ENCODE data around the gene BTG2.
"Not testable (repeated sequence)": the region's sequence is repeated elsewhere in the genome, so short reads cannot be mapped to it uniquely, and the experiment has no call there.

The BTG2 gene

GRCh38 chr1:203304919-203305808 lies at the start of gene BTG2:
Gene BTG2 (plus strand): TSS chr1:203305519. CDS start chr1:203305607, 88 bp downstream.
- peak; percentile 92 to 99 for DNase-seq

GRCh38 chr1:203256636-203257035 lies 48.7 kb upstream of the BTG2 start:
- DNase-seq = not testable (repeated sequence)

GRCh38 chr1:203263496-203263895 lies 41.8 kb upstream of the BTG2 start:
- no peak for DNase-seq

GRCh38 chr1:203264052-203264501 lies 41.2 kb upstream of the BTG2 start:
- DNase-seq = no peak

GRCh38 chr1:203265541-203265940 lies 39.8 kb upstream of the BTG2 start:
- DNase-seq = no peak

GRCh38 chr1:203266140-203266539 lies 39.2 kb upstream of the BTG2 start:
- DNase-seq = not testable (repeated sequence)

GRCh38 chr1:203267347-203267846 lies 37.9 kb upstream of the BTG2 start:
- DNase-seq = peak; percentile 83 to 87

- no peak for DNase-seq
These were observed 37.4 kb upstream of the BTG2 start for GRCh38 chr1:203267912-203268311.

- peak; percentile 57 to 71 for DNase-seq
These were observed 36.2 kb upstream of the BTG2 start for GRCh38 chr1:203268901-203269653.

GRCh38 chr1:203269654-203270020 lies 35.7 kb upstream of the BTG2 start:
- no peak for DNase-seq

GRCh38 chr1:203270448-203270847 lies 34.9 kb upstream of the BTG2 start:
- DNase-seq = no peak

- DNase-seq = peak in 1 of 2 experiments; percentile 52
These were observed 34.1 kb upstream of the BTG2 start for GRCh38 chr1:203271018-203271743.

- DNase-seq = no peak
These were observed 33.2 kb upstream of the BTG2 start for GRCh38 chr1:203271962-203272632.

- DNase-seq = no peak
These were observed 32.6 kb upstream of the BTG2 start for GRCh38 chr1:203272633-203273205.

GRCh38 chr1:203273206-203273868 lies 32.0 kb upstream of the BTG2 start:
- peak; percentile 90 to 95 for DNase-seq

GRCh38 chr1:203273869-203274602 lies 31.3 kb upstream of the BTG2 start:
- no peak for DNase-seq

- DNase-seq = no peak
These were observed 30.5 kb upstream of the BTG2 start for GRCh38 chr1:203274603-203275381.

- DNase-seq = no peak
These were observed 29.6 kb upstream of the BTG2 start for GRCh38 chr1:203275656-203276272.

- no peak for DNase-seq
These were observed 28.9 kb upstream of the BTG2 start for GRCh38 chr1:203276408-203276807.
